BLaER1 (cell line): Measurements from ENCODE around the gene FAM200A.
"Not testable (repeated sequence)": the region's sequence is repeated elsewhere in the genome, so short reads cannot be mapped to it uniquely, and the experiment has no call there.

ENCODE experiments used
- H3K27ac ChIP-seq: shearing (Covaris generic); formaldehyde crosslinking; 2 replicates; pipeline ENCODE4 v1.8.1; 2022
- H3K27me3 ChIP-seq: shearing (Covaris generic); formaldehyde crosslinking; 2 replicates; pipeline ENCODE4 v1.8.1; 2022
- H3K36me3 ChIP-seq: shearing (Covaris generic); formaldehyde crosslinking; 2 replicates; pipeline ENCODE4 v1.8.1; 2022
- H3K4me1 ChIP-seq: shearing (Covaris generic); formaldehyde crosslinking; 2 replicates; pipeline ENCODE4 v1.8.1; 2022
- H3K4me2 ChIP-seq: shearing (Covaris generic); formaldehyde crosslinking; 2 replicates; pipeline ENCODE4 v1.8.1; 2022
- H3K4me3 ChIP-seq: shearing (Covaris generic); formaldehyde crosslinking; 2 replicates; pipeline ENCODE4 v1.8.1; 2022
- H3K9ac ChIP-seq: shearing (Covaris generic); formaldehyde crosslinking; 2 replicates; pipeline ENCODE4 v1.8.1; 2022
- H3K9me3 ChIP-seq: shearing (Covaris generic); formaldehyde crosslinking; 2 replicates; pipeline ENCODE4 v1.8.1; 2022
- H4K20me1 ChIP-seq: shearing (Covaris generic); formaldehyde crosslinking; 2 replicates; pipeline ENCODE4 v1.8.1; 2022
- Cebpa-rat ChIP-seq: shearing (Covaris generic); IDR thresholded peaks from 2 replicates; pipeline ENCODE4 v1.8.1; 2022

Gene FAM200A

DNA sequence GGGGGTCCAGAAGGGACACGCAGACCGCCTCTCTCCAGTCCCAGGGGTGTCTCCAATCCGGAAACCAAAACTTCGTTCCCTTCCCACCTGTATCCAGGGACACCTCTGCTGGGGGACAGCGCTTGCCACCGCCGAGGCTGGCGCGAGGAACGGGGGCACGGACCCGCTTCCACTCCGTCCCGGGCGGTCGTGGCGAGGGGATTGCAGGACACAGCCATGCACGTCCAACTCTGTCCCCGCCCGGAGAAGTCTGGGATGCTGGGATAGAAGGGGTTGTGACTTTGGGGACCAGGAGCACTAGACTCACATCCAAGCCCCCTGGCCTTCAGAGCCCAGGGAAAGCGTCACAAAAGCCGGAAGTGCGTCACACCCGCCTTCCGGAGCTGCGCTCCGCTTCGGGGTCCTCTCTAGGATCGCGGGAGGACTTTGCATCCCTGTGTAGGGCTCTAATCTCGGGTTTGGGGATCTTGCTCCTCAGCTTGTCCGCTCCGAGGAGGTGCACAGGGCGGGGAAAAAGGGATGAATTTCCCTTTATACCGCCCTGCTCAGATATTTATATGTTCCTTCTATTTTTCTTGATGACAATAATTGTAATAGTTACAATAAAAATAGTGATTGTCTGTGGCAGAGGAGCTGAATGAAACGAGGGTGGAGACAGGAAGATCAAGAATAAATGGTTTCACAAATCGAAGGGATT lies at the start of gene FAM200A:
Gene FAM200A, minus strand, starts transcription at position 348 of the 697 bp plus-strand sequence. CDS start 3,707 bp downstream, outside the sequence.
- no peaks in the 10 kb centered on the region for H3K27me3 ChIP-seq
- peak within 1 kb of the TSS; percentile 93 for H3K4me3 ChIP-seq
- no peaks in the 10 kb centered on the region for H4K20me1 ChIP-seq
- peaks cover 3% of the 10 kb centered on the region; the same call in 1 of the 2 replicates for H3K9me3 ChIP-seq
- peaks cover 57% of the 10 kb centered on the region for H3K36me3 ChIP-seq
- H3K27ac ChIP-seq, result peak within 1 kb of the TSS; percentile 90
- H3K4me1 ChIP-seq, result peaks cover 20% of the 10 kb centered on the region
- no peak for TF ChIP-seq Cebpa-rat
- H3K4me2 ChIP-seq, result peak within 1 kb of the TSS; percentile 83
- peak within 1 kb of the TSS; percentile 95 for H3K9ac ChIP-seq

DNA sequence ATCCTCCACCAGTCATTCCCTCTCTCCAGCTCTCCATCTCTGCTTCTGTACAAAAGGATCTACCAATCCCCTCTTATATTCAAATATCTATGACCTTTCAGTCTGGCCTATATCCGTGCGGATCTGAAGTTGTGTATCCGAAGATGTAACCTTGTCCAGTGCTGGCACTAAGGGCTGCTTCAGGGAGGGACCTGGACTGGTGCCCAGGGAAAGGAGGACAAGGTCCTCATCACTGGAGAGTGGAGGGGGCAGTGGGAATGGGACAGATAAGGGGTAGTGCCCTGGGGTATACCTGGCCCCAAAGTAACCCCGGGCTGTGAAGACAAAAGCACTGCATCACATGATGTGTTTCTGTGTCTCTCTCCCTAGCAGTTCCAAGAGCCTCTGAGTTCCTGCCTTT lies 47.9 kb upstream of the FAM200A start:
- Histone ChIP-seq H3K4me2 (no peak overlapping the region), H3K9ac (no peak overlapping the region), H3K36me3 (no peaks in the 10 kb centered on the region), H3K27me3 (no peaks in the 10 kb centered on the region), H3K4me3 (no peak overlapping the region), H4K20me1 (no peaks in the 10 kb centered on the region), H3K27ac (no peak overlapping the region), H3K4me1 (no peaks in the 10 kb centered on the region), H3K9me3 (no peaks in the 10 kb centered on the region)
- TF ChIP-seq Cebpa-rat, result no peak

DNA sequence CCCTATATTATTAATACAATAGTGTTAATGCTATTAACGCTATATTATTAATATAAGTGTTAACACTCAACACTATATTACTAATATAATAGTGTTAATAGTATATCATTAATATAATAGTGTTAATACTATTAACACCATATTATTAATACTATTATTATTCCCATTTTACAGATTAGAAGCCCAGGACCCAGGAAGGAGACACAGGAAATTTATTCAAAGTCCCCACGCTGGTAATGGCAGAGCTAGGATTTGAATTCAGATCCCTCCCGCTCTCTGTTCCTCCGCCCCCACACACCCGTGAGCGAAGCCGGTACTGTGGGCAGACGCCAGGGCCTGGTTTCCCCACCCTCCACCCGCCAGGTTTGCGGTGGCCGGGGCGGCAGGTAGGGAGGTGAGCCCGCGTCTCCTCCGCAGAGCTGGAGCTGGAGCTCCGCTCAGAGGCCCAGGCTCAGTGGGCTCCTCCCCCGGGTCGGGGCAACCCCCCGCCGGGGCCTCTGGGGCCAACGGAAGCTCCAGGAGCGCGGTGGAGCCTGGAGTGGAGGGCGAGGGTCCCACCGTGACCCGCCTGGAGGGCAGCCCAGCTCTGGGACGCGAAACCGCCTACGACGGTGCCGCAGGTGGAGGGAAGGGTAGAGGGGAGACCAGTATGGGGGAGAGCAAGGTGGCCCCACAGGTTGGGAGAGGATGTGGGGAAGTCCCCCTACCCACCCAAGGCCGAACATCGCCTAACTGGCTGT lies 46.0 kb upstream of the FAM200A start, which contains the start of gene TMEM225B:
Gene TMEM225B, plus strand, starts transcription at position 506 of the 740 bp plus-strand sequence. CDS start 6,122 bp downstream, outside the sequence.
- no peak for TF ChIP-seq Cebpa-rat
- Histone ChIP-seq H3K27ac (no peak within 1 kb of the TSS), H3K4me1 (no peaks in the 10 kb centered on the region), H3K27me3 (no peaks in the 10 kb centered on the region), H3K9me3 (no peaks in the 10 kb centered on the region), H3K36me3 (no peaks in the 10 kb centered on the region), H3K9ac (no peak within 1 kb of the TSS), H3K4me3 (no peak within 1 kb of the TSS), H3K4me2 (no peak within 1 kb of the TSS), H4K20me1 (no peaks in the 10 kb centered on the region)

DNA sequence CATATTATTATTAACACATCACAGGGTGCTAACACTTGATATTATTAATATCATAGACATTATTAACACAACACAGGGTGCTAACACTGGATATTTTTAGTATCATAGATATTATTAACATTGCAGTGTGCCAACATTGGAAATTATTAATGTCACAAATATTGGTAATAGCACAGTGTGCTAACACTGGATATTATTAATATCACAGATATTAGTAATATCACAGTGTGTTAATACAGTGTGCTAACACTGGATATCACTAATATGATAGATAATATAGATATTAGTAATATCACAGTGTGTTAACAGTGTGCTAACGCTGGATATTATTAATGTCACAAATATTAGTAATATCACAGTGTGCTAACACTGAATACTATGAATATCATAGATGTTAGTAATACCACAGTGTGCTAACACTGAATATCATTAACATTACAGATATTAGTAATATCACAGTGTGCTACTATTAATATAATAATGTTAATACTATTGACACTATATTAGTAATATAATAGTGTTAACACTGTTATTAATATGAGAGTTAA lies 44.6 kb upstream of the FAM200A start:
- no peaks in the 10 kb centered on the region for H3K36me3 ChIP-seq
- H3K4me3 ChIP-seq, result no peak overlapping the region
- no peaks in the 10 kb centered on the region for H3K4me1 ChIP-seq
- TF ChIP-seq Cebpa-rat, result no peak
- no peak overlapping the region for H3K27ac ChIP-seq
- no peak overlapping the region for H3K4me2 ChIP-seq
- H3K9ac ChIP-seq, result no peak overlapping the region
- no peaks in the 10 kb centered on the region for H3K9me3 ChIP-seq
- no peaks in the 10 kb centered on the region for H4K20me1 ChIP-seq
- no peaks in the 10 kb centered on the region for H3K27me3 ChIP-seq

DNA sequence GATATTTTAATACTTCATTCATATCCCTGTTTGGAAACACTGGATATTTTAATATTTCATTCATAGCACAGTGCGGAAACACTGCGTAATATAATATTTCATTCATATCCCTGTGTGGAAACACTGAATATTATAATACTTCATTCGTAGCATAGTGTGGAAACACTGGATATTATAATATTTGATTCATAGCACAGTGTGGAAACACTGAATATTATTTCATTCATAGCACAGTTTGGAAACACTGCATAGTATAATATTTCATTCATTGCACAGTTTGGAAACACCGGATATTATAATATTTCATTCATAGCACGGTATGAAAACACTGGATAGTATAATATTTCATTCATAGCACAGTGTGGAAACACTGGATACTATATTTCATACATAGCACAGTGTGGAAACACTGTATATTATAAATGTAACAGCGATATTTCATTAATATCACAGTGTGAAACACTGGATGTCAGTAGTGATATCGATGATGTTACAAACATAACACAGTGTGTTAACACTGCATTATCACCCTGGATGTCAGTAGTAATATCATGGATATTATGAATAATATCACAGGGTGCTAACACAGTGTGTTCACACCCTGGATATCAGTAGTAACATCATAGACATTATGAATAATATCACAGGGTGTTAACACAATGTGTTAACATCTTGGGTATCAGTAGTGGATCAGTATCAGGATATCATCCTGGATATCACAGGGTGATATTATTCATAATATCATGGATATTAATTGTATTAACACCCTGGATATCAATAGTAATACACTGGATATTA lies 43.2 kb upstream of the FAM200A start:
- Histone ChIP-seq H3K4me3 (no peak overlapping the region), H3K9ac (no peak overlapping the region), H4K20me1 (no peaks in the 10 kb centered on the region), H3K27ac (no peak overlapping the region), H3K9me3 (no peaks in the 10 kb centered on the region), H3K27me3 (no peaks in the 10 kb centered on the region), H3K4me1 (no peaks in the 10 kb centered on the region), H3K4me2 (no peak overlapping the region), H3K36me3 (no peaks in the 10 kb centered on the region)
- TF ChIP-seq Cebpa-rat, result no peak

DNA sequence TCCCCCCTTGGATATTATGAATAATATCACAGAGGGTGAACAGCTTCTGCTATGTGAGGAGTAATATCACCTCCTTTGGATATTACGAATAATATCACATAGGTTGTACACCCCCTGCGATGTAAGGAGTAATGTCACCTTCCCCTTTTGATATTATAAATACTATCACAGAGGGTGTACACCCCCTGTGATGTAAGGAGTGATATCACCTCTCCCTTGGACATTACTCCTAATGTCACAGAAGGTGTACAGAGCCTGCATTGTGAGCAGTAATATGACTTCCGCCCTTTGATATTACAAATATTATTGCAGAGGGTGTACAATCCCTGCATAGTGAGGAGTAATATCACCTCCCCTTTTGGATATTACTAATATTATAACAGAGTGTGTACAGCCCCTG lies 37.0 kb upstream of the FAM200A start:
- no peak for TF ChIP-seq Cebpa-rat
- H3K27ac ChIP-seq, result no peak overlapping the region
- no peaks in the 10 kb centered on the region for H3K9me3 ChIP-seq
- no peak overlapping the region for H3K4me3 ChIP-seq
- no peaks in the 10 kb centered on the region for H3K4me1 ChIP-seq
- no peaks in the 10 kb centered on the region for H3K27me3 ChIP-seq
- H3K36me3 ChIP-seq, result no peaks in the 10 kb centered on the region
- H3K9ac ChIP-seq, result no peak overlapping the region
- H3K4me2 ChIP-seq, result no peak overlapping the region
- H4K20me1 ChIP-seq, result no peaks in the 10 kb centered on the region

DNA sequence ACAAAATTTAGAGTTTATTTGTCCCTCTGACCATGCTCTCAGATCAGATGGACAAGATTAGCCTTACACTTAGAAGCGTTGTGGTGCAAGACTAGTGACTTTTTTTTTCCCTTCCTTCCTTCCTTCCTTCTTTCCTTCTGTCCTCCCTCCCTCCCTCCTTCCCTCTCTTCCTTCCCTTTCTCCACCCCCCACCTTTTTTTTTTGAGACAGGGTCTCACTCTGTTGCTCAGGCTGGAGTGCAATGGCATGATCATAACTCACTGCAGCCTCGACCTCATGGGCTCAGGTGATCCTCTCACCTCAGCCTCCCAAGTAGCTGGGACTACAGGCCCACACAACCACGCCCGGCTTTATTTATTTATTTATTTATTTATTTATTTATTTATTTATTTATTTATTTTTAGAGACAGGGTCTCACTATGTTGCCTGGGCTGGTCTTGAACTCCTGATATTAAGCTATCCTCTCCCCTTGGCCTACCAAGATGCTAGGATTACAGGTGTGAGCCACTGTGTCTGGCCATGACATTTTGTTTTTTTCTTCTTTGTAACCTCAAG lies 28.9 kb upstream of the FAM200A start:
- Histone ChIP-seq H3K27ac (peak overlapping the region; percentile 69; the same call in 1 of the 2 replicates), H3K9ac (peak overlapping the region; percentile 75), H3K4me2 (peak overlapping the region; percentile 97), H3K4me3 (peak overlapping the region; percentile 72), H3K4me1 (peaks cover 28% of the 10 kb centered on the region)
- not testable (repeated sequence) for H3K9me3 ChIP-seq, H4K20me1 ChIP-seq, H3K36me3 ChIP-seq, H3K27me3 ChIP-seq

DNA sequence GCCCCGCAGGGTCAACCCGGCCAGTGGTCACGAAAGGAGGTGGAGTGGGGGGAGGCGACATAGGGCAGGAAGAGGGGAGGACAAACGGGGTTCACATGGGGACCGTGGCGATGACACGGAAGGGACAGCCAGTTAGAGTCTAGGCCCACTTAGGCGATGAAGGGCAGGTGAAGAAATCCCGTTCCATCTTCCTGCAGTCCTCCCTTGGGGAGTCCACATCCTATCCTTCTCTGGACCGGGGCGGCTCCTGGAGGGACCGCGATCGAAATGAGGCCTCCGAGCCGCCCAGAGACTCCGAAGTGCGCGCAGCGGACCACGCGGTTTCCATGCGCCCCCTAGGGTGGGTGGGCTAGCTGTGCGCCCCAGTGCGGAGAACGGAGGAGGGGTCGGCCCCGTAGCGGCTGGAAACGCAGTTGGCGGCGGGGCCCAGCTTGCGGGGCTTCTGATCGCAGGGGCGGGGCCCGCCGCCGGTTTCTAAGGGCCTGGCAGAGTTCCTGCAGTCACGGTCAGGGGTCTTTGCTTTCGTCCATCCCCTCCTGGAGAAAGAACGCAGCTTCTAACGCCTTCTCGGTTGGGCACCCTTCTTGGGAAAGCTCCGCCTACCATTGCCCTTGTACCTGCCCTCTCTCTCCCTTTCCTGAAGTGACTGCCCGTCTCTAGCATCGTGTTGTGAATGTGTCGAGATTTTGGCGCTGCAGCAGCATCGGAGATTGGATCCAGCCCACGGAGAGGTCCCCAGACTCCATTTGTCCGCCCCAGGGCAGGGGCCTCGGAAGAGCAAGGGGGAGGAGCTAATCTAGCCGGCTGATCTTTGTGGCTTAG lies 28.3 kb upstream of the FAM200A start:
- H3K4me2 ChIP-seq, result peak overlapping the region; percentile 97
- no peaks in the 10 kb centered on the region for H4K20me1 ChIP-seq
- no peaks in the 10 kb centered on the region for H3K27me3 ChIP-seq
- H3K9me3 ChIP-seq, result no peaks in the 10 kb centered on the region
- 0 out of 2 replicates have a peak, but pooled peaks cover under 1% of the 10 kb centered on the region for H3K36me3 ChIP-seq
- peak overlapping the region; percentile 75 for H3K9ac ChIP-seq
- peak overlapping the region; percentile 72 for H3K4me3 ChIP-seq
- H3K4me1 ChIP-seq, result peaks cover 28% of the 10 kb centered on the region
- no peak for TF ChIP-seq Cebpa-rat
- peak overlapping the region; percentile 69 for H3K27ac ChIP-seq
